ENCODE data around the gene NCF4. TPM values are rescaled to one million over a fixed set of nuclear protein-coding genes. Genes with fewer than 3 reads are reported as not detected.

The NCF4 gene
- total RNA-seq, 1 donor from 2014 or later: 30.4 TPM

GRCh38 chr22:36862251-36863242, 1.7 kb downstream of the NCF4 start:
- intact Hi-C loops (cut with DNase I): no loop called here
- DNase-seq (ENCODE audit: low spot score) (no peak), ATAC-seq (peak; percentile 80)

DNA sequence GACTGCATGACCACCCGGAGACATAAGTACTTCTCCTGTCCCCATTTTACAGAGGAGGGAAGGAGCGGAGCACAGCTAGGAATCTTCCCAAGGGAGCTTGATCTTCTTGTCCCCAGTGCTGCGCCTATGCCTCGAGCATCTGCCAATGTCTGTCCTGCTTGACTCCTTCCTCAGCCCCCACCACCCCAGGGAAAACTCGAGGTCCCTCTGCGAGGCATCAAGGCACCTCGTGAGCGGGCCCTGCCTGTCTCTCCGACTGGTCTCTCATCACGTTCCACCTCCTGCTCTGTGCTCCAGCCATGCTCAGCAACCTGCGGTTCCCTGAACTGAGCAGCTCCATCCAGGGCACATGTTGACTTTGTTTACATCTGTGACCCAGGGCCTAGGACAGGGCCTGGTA, 2.5 kb downstream of the NCF4 start:
- DNase-seq (ENCODE audit: low spot score): no peak
- intact Hi-C loops (cut with DNase I): no loop called here
- no peak for ATAC-seq

DNA sequence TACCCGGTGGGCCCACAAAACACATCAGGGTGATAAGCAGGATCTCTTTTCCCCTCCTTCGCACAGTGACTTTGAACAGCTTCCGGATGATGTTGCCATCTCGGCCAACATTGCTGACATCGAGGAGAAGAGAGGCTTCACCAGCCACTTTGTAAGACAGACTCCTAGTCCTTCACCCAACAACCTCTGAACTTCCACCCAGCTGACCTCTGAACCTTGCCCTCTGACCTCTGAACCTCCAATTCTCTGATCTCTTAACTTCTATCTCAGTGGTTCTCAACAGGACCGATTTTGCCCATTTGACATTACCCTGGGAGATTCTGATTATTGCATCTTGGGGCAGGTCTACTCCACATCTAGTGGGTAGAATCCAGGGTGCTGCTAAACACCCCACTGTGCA, 3.2 kb downstream of the NCF4 start:
- intact Hi-C loops (cut with DNase I): no loop called here
- ATAC-seq (no peak), DNase-seq (ENCODE audit: low spot score) (no peak)

- DNase-seq (ENCODE audit: low spot score) (no peak), ATAC-seq (no peak)
- intact Hi-C loops (cut with DNase I): loop anchor here (5.0 kb wide), 1 partner anchor 213 kb away; no protein-coding TSS in a partner anchor
Measured at GRCh38 chr22:36864454-36865215, 3.8 kb downstream of the NCF4 start.

DNA sequence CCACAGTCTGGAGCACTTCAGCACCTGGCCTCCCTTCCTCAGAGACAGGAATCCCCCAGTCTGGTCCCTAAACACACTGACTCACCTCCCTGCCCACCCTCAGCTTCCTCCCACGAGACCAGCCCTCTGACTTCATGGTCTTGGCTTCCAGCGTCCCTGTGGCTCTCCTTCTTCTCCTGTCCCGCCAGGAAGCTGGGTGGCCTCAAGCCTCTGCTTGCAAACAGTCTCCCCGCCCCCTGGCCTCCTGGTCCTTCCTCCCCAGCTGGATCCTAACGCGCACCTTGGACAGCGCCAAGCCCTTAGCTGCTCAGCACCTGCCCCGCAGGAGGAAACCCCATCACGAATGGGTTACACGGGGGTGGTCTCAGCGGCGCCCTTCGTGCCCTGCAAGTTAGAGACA, 4.5 kb downstream of the NCF4 start:
- DNase-seq (ENCODE audit: low spot score) (no peak), ATAC-seq (no peak)
- intact Hi-C loops (cut with DNase I): loop anchor here (5.0 kb wide), 1 partner anchor 212 kb away; no protein-coding TSS in a partner anchor

DNA sequence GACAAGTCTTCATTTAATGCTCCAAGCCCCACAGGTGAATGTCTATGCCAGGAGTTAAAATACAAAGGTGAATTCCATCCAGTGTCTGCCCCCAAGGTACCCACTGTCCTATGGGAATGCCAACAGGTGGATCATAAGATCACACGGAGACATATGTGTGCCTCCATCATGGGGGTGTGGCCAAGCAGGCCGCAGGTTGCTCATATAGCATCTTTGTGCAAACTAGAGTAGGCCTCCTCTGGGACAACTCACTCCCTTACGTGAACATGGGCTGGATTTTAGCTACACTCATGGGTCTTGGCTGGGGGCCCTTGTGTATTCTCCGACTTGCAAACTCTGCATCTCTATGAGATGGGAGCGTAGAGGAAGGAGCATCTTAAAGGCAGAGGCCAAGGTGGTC, 6.9 kb downstream of the NCF4 start:
- intact Hi-C loops (cut with DNase I): loop anchor here (5.0 kb wide), 1 partner anchor 210 kb away; no protein-coding TSS in a partner anchor
- DNase-seq (ENCODE audit: low spot score) (no peak), ATAC-seq (no peak)

DNA sequence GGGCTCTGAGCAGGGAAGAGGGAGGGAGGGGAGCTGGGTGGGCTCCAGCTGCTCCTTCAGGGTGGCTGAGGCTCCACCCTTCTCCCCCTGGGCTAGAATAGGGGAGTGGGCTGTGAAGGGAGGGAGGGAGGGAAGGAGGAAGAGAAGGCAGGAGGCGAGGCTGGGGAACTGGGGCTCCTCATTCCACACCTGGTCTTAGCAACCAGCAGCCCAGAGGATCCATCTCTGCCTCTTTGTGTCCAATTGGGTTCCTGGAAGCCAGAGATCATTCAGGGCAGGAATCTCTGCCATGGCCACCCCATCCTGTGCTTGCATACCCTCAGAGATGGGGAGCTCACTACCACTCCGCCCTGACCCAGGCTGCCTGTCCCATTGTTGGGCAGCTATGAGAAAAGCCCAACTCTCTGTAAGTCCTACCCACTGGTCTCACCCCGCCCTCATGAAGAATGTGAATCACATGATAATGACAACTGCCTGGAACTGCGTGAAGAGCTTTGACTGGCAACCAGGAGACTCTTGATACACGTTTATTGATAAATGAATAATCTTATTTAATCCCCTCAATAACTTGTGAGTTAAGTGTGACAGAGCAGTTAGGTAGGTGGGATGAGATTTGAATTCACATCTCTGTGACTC, 7.9 kb downstream of the NCF4 start:
- intact Hi-C loops (cut with DNase I): loop anchor here (5.0 kb wide), 1 partner anchor 209 kb away; no protein-coding TSS in a partner anchor
- ATAC-seq (no peak), DNase-seq (ENCODE audit: low spot score) (no peak)

GRCh38 chr22:36870250-36870649, 9.4 kb downstream of the NCF4 start:
- ATAC-seq: no peak
- intact Hi-C loops (cut with DNase I): no loop called here
- no peak for DNase-seq (ENCODE audit: low spot score)

- intact Hi-C loops (cut with DNase I): no loop called here
- no peak for ATAC-seq
- DNase-seq (ENCODE audit: low spot score): no peak
Measured at GRCh38 chr22:36871669-36872081, 10.9 kb downstream of the NCF4 start.

- ATAC-seq (no peak), DNase-seq (ENCODE audit: low spot score) (no peak)
- intact Hi-C loops (cut with DNase I): no loop called here
Measured at GRCh38 chr22:36872084-36872483, 11.3 kb downstream of the NCF4 start.

DNA sequence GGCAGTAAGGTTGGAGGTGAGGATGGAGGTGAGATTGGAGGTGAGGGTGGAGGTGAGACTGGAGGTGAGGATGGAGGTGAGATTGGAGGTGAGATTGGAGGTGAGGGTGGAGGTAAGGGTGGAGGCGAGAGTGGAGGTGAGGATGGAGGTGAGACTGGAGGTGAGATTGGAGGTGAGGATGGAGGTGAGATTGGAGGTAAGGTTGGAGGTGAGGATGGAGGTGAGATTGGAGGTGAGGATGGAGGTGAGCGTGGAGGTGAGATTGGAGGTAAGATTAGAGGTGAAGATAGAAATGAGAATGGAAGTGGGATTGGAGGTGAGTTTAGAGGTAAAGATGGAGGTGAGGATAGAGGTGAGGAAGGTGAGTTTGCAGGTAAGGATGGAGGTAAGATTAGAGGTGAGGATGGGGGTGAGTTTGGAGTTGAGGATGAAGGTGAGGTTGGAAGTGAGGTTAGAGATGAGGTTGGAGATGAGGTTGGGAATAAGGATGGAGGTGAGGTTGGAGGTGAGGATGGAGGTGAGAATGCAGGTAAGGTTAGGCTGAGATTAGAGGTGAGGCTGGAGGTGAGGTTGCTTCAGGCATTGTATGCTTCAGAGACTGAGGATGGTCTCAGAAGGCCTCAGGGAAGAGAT, 12.2 kb downstream of the NCF4 start:
- intact Hi-C loops (cut with DNase I): no loop called here
- no peak for DNase-seq (ENCODE audit: low spot score)
- ATAC-seq: no peak

- intact Hi-C loops (cut with DNase I): no loop called here
- ATAC-seq: peak; percentile 85
- DNase-seq (ENCODE audit: low spot score): no peak
Measured at GRCh38 chr22:36873614-36874308, 13.0 kb downstream of the NCF4 start.

GRCh38 chr22:36874309-36874696, 13.5 kb downstream of the NCF4 start:
- DNase-seq (ENCODE audit: low spot score) (no peak), ATAC-seq (no peak)
- intact Hi-C loops (cut with DNase I): no loop called here

DNA sequence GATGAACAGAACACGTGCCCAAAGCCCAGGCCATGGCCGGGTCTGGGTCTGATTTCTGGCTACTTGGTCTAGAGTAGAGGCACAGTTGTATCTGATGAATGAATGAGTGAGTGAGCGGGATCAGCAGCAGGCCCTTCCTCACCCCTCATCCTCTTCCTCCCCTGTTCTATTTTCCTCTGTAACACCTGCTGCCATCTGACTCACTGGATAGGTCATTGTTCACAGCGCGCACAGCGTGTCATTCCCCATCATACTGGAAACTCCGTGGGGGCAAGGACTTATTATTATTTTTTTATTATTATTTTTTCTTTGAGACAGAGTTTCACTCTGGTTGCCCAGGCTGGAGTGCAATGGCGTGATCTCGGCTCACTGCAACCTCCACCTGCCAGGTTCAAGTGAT, 13.9 kb downstream of the NCF4 start:
- DNase-seq (ENCODE audit: low spot score) (no peak), ATAC-seq (no peak)
- intact Hi-C loops (cut with DNase I): no loop called here

DNA sequence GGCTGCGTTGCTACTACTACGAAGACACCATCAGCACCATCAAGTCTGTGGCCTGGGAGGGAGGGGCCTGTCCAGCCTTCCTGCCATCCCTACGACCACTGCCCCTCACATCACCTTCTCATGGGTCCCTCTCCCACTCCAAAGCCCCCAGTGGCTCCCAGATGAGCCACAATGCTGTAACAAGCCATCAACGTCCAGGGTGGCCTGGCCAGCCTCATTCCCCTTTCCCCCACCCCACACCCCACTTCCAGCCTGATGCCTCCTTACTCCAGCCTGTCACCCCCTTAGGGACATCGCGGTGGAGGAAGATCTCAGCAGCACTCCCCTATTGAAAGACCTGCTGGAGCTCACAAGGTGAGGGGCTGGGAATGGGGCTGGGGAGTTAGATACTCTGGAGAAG, 14.9 kb downstream of the NCF4 start:
- intact Hi-C loops (cut with DNase I): no loop called here
- DNase-seq (ENCODE audit: low spot score) (no peak), ATAC-seq (no peak)

- no peak for ATAC-seq
- no peak for DNase-seq (ENCODE audit: low spot score)
- intact Hi-C loops (cut with DNase I): no loop called here
Measured at GRCh38 chr22:36879775-36880174, 19.0 kb downstream of the NCF4 start.

DNA sequence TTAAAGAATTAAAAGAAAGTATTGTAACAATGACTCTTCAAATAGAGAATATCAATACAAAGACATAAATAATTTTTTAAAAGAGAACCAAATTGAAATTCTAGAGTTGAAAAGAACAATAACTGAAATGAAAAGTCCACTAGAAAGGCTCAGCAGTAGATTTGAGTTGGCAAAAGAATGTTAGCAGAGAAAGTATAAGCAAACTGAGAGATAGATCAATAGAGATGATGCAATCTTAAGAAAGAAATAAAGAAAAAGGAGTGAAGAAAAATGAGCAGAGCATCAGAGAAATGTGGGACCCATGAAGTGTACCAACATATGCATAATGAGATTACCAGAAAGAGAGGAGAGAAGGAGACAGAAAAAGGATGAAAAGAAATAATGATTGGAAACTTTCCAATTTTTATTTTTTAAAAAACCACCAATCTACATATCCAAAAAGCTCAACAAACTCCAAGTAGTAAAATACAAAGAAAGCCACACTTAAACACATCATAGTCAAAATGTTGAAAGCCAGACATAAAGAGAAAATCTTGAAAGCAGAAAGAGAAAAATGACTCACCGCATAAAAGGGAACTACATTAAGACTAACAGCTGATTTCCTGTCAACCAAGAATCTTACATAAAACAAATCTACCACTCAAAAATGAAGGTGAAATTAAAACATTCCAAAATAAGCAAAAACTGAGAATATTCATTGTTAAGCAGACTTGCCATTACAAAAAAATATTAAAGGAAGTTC, 20.9 kb downstream of the NCF4 start:
- intact Hi-C loops (cut with DNase I): no loop called here
- no peak for ATAC-seq
- no peak for DNase-seq (ENCODE audit: low spot score)

All from sciatic nerve (tissue), 2 donors.